Measurements from ENCODE around the gene ENTREP1.

GRCh38 chr9:69431777-69432176 is 106.8 kb downstream of the ENTREP1 start:
- TF ChIP-seq POLR2AphosphoS5 (IDR thresholded peaks at IDR 0.05; ENCODE audit: low read depth, low read length) (no peak), REST (IDR thresholded peaks at IDR 0.05; ENCODE audit: insufficient read depth in 1 of 2, low read depth in 2 of 2, low read length in 2 of 2) (no peak), TAF1 (IDR thresholded peaks at IDR 0.05; ENCODE audit: borderline replicate concordance, insufficient read depth, low read length) (no peak), SIN3A (IDR thresholded peaks at IDR 0.05; ENCODE audit: borderline replicate concordance, insufficient read depth, low read length) (no peak)
